ENCODE measurements around the gene TGFB2.

Gene TGFB2

GRCh38 chr1:218436997-218437396 is 91.9 kb downstream of the TGFB2 start:
- peaks cover 2% of the 10 kb centered on the region for H3K27me3 ChIP-seq (ENCODE audit: insufficient read depth, poor library complexity, severe bottlenecking)
- DNase-seq (ENCODE audit: low read depth in 1 of 2, low spot score in 1 of 2) = no peak
- no peak overlapping the region for H3K27ac ChIP-seq (replicated peaks)
- H3K4me3 ChIP-seq (replicated peaks; ENCODE audit: insufficient read depth, low read length) = no peak overlapping the region
- TF ChIP-seq GABPA (IDR thresholded peaks at IDR 0.05; ENCODE audit: low read depth) (no peak), SPI1 (IDR thresholded peaks at IDR 0.05; ENCODE audit: borderline replicate concordance, low read depth) (no peak), REST (IDR thresholded peaks at IDR 0.05; ENCODE audit: insufficient replicate concordance, low read depth) (no peak), CTCF (IDR thresholded peaks at IDR 0.05; ENCODE audit: insufficient read depth, low read length) (no peak)

GRCh38 chr1:218439541-218440295 is 94.6 kb downstream of the TGFB2 start:
- Histone ChIP-seq H3K27ac (replicated peaks) (no peak overlapping the region), H3K27me3 (ENCODE audit: insufficient read depth, poor library complexity, severe bottlenecking) (no peaks in the 10 kb centered on the region), H3K4me3 (replicated peaks; ENCODE audit: insufficient read depth, low read length) (no peak overlapping the region)
- no peak for TF ChIP-seq GABPA (IDR thresholded peaks at IDR 0.05; ENCODE audit: low read depth)
- no peak for TF ChIP-seq REST (IDR thresholded peaks at IDR 0.05; ENCODE audit: insufficient replicate concordance, low read depth)
- TF ChIP-seq CTCF (IDR thresholded peaks at IDR 0.05; ENCODE audit: insufficient read depth, low read length) = no peak
- no peak for TF ChIP-seq SPI1 (IDR thresholded peaks at IDR 0.05; ENCODE audit: borderline replicate concordance, low read depth)
- no peak for TF ChIP-seq POLR2AphosphoS5 (IDR thresholded peaks at IDR 0.05; ENCODE audit: low read depth)
- no peak for DNase-seq (ENCODE audit: low read depth in 1 of 2, low spot score in 1 of 2)

GRCh38 chr1:218443255-218443654 is 98.1 kb downstream of the TGFB2 start:
- DNase-seq (ENCODE audit: low read depth in 1 of 2, low spot score in 1 of 2) = no peak
- no peak overlapping the region for H3K27ac ChIP-seq (replicated peaks)
- no peaks in the 10 kb centered on the region for H3K27me3 ChIP-seq (ENCODE audit: insufficient read depth, poor library complexity, severe bottlenecking)
- no peak overlapping the region for H3K4me3 ChIP-seq (replicated peaks; ENCODE audit: insufficient read depth, low read length)
- TF ChIP-seq POLR2AphosphoS5 (IDR thresholded peaks at IDR 0.05; ENCODE audit: low read depth) (no peak), REST (IDR thresholded peaks at IDR 0.05; ENCODE audit: insufficient replicate concordance, low read depth) (no peak), CTCF (IDR thresholded peaks at IDR 0.05; ENCODE audit: insufficient read depth, low read length) (no peak), SPI1 (IDR thresholded peaks at IDR 0.05; ENCODE audit: borderline replicate concordance, low read depth) (no peak), GABPA (IDR thresholded peaks at IDR 0.05; ENCODE audit: low read depth) (no peak)
